GM19099 (cell line): ENCODE results near the gene FIGN.

Source experiments
- POLR2A ChIP-seq: IDR thresholded peaks from 3 replicates; pipeline ENCODE4 v1.6.1; 2011; ENCODE audit warnings: low read depth; ENCODE audit not compliant: insufficient read length; ENCODE audit errors: extremely low read depth

FIGN gene

DNA sequence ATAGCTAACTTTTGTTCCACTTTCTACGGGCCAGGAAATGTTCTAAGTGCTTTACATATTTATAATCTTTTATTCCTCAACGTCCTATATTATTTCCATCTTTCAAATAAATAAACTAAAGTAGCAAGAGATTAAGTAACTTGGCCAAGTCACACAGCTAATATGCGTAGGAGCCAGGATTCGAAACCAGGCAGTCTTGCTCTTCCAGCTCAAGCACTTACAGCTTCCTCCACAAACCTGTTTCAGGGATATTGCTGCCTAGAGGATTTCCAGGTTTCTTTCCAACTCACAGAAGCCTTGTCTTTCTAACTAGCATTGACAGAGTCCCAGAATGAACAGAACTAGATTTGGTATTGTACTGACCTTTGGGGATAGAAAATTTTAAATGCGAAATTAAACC is 102.5 kb downstream of the FIGN start:
- no peak for TF ChIP-seq POLR2A

DNA sequence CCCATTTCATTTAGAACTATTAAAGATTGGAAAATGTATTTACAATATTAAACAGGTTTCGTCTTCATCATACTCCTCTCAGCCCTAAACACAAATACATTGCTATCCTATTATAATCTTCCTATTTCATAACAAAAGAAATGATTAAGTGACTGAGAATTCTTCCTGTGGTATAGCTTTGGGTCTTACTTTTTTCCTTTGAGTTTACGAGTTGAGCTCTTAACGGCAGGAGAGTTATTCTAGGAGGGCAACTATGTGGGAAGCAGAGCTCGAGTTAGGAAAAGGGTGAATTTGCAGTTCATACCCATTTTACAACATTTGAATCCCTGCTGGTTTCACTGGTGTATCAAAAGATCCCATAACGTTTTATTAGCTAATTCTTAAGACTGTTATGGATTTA is 105.0 kb downstream of the FIGN start:
- no peak for TF ChIP-seq POLR2A

DNA sequence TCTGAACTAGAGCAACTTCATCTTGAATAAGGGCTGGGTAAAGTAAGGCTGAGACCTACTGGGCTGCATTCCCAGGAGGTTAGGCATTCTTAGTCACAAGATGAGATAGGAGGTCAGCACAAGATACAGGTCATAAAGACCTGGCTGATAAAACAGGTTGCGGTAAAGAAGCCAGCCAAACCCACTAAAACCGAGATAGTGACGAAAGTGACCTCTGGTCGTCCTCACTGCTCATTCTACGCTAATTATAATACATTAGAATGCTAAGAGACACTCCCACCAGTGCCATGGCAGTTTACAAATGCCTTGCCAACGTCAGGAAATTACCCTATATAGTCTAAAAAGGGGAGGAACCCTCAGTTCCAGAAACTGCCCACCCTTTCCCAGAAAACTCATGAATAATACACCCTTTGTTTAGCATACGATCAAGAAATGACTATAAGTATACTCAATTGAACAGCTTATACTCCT is 109.1 kb downstream of the FIGN start:
- no peak for TF ChIP-seq POLR2A

DNA sequence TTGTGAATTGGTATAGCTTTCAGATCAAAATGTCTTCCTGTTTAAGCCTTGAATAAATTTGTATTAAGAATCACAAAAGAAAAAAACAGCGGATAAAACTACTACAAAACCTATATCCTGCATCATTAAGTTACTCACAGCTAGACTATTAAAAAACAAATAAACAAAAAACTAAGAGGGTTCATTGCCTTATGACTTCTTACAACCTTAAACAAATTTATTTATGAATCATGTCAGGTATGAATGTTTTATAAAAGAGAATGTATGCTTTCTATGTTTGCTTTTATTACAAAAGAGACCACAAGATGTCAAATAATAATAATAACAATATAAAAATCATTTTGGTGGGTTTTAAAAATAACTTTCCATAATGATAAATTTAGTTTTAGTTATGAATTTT is 109.6 kb downstream of the FIGN start:
- TF ChIP-seq POLR2A, result no peak

DNA sequence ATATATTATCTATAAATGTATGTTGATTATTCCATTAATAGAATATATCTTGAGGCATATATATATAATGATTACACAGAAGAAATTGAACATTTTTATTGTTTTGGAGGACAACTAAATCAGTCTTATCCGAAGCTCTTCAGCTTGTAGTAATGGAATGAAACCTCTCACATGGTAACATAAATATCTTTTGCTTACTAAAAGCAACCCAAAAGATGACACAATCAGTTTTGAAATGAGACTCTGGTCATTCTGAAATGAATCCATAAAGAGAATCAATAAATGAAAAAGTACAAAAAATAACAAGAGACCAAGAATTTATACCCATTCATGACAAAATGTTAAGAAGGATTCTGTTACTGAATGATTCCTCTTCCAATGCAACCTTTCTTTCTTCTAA is 110.2 kb downstream of the FIGN start:
- TF ChIP-seq POLR2A, result no peak

DNA sequence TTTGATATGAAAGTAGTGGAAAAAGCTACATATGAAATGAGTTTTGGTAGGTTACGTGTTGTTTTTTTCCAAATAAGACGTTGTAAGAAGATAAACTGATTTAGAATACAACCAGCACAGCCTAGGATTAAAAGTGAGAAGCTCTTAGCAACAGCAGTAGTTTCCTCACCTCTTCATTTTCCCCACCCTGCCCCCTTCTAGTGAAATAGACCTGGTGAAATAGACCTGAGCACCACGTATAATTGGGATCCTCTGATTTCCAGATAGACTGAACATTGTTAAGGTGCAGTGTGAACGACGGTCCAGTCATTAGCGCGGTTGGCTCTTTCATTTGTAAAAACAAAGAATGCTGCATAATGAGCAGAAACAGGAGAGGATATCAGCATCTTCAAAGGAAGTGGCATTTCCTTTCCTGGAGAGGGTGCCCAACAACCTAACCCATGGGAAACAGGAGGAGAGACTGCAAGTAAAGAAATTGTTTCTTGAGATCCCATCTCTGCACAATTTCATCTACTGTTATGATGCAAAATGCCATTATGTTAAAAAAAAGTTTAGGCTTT is 114.3 kb downstream of the FIGN start:
- no peak for TF ChIP-seq POLR2A

DNA sequence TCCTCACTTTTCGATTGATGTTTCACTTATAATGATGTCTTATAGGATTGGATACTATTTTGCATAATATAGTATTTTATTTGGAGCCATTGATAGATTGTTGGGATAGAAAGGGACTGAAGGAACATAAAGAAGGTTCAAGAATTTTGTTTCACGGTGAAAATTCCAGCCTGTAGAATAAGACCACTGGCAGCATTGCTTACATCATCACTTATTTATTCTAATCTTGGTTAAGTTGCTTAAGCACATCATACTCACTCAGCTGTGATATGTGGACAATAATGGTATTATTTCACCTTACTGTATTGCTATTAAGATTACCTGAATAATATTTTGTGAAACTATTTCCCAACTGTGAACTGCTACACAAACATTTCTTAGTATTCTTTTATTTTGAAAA is 118.3 kb downstream of the FIGN start:
- TF ChIP-seq POLR2A, result no peak

DNA sequence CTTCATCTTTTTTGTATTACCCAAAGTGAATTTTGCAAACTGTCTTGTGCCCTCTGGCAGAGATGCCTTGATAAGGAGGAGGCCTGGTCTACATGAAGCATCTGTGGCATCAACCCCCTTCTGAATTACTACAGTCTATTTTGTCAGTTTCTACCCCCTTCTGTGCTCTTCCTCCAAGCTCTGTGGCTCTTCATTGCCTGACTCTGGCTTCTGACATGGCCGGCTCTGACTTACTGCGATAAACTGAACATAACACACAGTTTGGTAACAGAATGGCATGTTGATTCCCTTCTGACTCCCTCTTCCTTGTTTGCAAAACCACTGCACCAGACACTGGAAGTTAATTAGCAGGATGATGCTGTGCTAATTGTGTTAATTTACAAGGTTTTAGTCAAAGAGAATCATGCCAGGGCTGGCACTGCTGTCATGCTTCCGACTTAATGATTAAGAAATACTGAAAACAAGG is 122.5 kb downstream of the FIGN start:
- TF ChIP-seq POLR2A, result no peak

DNA sequence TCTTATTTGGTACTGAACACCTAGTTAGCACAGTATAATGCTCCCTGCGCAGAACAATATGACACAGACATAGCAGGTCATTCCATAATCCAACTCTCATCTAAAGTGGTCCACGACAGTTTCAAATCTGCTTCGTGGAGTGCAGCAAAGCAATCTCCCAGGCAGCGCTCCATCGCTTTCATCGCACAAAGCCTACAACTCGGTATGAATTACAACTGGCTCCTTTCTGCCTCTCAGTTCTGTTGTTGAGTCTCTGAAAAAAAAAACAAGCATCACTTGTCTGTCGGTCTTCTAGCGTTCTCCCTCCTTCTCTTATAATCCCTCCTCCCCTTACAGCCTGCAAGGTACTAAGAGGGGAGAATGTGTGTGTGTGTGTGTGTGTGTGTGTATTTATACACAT is 123.5 kb downstream of the FIGN start:
- no peak for TF ChIP-seq POLR2A

DNA sequence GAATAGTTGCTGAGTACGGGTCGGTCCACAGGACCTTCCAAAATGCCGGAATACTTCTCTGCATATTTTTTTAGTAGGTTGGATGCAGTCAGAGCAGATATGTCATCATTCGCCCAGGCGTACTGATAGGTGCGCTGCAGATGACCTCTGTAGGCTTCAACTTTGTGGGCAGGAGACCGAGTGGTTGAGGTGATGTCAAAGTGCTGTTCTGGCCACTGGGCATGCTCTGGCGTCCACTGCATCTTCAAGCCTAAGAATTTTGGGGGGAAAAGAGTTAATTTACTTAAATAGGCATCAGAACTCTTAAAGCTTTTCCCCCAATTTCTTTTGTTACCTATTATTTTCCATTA is 124.3 kb downstream of the FIGN start:
- no peak for TF ChIP-seq POLR2A

DNA sequence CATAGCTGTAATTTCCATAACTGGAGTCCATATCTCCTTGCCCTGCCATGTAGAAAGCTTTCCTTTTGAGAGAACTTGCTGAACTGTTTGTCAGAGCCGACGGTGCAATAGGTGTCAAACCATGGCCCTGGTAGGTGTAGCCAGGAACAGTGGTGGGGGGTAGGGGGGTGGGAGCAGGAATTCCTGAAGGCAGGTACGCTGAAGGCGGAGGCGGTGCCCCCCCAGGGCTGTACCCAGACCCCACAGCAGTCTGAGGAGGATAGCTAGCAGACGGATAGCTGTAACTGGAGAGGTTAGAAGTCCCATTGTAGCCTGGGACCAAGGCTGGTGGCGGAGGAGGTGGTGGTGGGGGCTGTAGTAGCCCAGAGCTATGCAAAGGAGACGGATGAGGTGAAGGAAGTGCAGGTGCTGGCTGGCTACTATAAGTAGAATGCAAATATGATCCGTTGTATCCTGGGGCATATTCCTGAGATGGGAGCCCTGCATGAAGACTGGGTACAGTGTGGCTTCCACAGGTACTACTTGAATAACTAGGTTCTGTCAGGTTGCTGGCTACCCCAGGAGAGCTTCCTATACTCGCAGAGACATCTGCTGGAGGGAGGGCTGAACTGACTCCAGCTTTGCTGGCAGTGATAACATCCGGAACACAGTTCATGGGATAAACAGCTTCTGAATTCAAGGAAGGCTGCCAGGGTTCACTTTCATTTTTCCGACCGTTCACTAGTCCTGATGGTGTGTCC is 124.8 kb downstream of the FIGN start:
- TF ChIP-seq POLR2A, result no peak

DNA sequence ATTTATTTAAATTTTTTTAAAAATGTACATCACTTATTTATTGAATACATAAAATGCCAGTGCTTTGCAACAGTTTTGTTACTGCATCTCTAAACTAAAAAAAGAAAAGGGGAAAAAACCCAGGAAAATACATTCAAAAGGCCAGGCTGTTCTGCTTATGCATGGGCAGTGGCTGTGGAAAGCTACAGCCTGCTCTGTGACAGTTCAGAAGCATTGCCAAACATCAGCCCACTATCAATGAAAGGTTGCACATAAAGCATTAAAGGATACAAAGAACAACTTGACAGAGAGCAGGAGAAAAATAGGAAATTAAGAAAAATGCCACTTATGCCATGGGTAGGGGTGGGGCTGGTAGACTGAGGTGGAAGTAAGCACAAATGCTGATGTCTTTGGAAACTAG is 128.2 kb downstream of the FIGN start:
- TF ChIP-seq POLR2A, result no peak

DNA sequence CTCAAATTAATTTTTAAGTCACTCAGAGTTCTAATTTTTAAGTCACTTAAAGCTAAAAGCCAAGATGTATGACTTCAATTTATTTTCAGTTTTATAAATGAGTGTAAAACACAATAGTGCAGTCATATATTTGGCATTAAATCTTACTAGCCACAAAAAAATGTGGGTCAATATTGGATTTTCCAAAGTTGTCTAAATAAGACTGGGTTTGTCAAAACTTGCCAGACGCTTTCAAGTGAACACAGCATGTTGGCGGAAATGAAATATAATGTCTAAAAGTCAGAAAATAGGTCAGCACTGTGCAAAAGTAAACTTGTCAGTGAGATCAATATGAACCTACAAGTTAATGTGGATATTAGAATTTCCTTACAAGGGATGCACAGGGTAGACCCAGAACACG is 128.9 kb downstream of the FIGN start:
- no peak for TF ChIP-seq POLR2A

DNA sequence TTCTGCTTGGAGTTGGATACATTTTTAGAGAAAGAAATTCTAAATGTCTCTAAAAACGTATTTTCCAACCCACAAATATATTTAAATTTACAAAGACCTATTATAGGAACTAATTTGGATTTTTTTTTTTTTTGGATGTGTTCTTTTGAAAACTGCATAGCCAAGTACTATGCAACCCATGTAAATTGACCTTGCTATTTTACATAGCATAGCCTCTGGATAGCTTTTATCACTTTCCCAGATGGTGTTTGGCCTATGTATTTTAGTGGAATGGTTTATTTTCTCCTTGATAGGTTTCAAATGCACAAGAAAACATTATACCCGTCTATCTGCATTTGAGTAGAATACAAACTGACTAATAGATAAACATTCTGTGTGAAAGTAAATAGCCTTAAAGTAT is 130.0 kb downstream of the FIGN start:
- TF ChIP-seq POLR2A, result no peak

DNA sequence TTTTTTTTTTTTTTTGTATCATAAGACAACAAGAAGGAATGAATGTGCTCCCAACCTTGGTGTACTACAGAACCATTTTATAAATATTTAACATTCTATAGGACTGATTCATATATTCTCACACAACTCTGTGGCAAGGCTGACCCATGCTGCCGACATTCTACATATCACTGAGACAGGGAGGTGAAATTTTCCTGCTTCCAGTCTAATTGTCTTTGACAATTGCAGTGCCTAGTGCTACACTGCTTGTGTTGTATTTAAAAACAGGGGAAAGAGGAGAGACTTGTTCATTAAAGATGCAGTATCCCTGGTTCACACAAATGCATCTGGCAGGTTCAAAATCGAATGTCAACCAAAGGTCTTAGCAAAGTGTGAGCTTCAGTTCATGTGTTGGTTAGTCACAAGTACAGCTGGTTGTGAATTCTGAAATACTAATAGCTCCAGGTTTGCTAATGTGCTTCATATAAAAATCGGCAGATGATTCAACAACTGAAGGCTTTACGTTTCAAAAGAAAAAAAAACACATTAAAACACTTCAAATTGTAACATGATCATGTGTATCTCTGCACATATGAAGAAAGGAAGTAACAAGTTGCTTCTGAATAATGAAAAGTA is 130.8 kb downstream of the FIGN start:
- no peak for TF ChIP-seq POLR2A

DNA sequence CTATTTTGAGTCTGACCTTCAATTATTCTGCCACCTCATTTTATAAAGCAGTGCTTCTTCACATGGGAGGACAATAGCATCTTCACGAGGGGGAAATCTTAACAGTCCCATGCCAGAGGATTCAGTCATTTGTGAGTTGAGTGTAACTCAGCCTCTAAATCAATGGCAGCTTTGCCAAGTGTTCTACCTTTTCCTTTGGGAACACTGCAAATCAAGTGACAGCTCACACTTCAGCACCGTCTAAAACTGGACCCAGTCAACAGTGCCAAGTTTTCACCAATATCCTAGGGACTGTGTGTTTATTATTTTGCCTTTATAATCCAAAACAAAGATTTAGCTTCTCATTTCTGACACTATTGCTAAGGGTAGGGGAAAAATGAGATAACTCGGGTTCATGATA is 133.6 kb downstream of the FIGN start:
- TF ChIP-seq POLR2A, result no peak
